Measurements from ENCODE around the gene NAALADL2.

GRCh38 chr3:174810254-174810653, 48.9 kb upstream of the NAALADL2 start:
- TF ChIP-seq CTCF (IDR thresholded peaks at IDR 0.05; ENCODE audit: low read depth, low read length) (no peak), EZH2phosphoT487 (IDR thresholded peaks at IDR 0.05; ENCODE audit: low read depth) (no peak)

Measured in OCI-LY3 (cell line).